Endothelial cell of umbilical vein (primary cell): Measurements from ENCODE around the gene KCNQ2. TPM values are rescaled to one million over a fixed set of nuclear protein-coding genes. Genes with fewer than 3 reads are reported as not detected.

Experiments used
- BruUV-seq: library from RNA; stranded (reverse); fragments of 400-500 nt; replicated peaks from 2 replicates; lab custom pipeline; 2021; lab: Mats Ljungman, UMichigan
- CTCF ChIA-PET: fragments of 300-600, 350-600 bp; sonication (Branson Sonifier 250); formaldehyde crosslinking; loops from one replicate; lab custom pipeline; 2021; ENCODE audit warnings: antibody characterized with exemption, inconsistent platforms; lab: Charles Lee
- POLR2A ChIA-PET: fragments of 300-600, 350-600 bp; sonication (Branson Sonifier 250); formaldehyde crosslinking; loops from one replicate; lab custom pipeline; 2021; ENCODE audit warnings: antibody characterized with exemption, inconsistent platforms; lab: Charles Lee
- DNase-seq: peaks from one replicate; pipeline ENCODE4 v3.0.0-alpha.2; 2011; ENCODE audit warnings: low read depth, low spot score
- FAIRE-seq: peaks from 2 replicates; lab custom pipeline; 2011; peaks lifted over from hg19 to GRCh38; lab: Jason Lieb, UNC
- H2AFZ ChIP-seq: 2 replicates; pipeline ENCODE4 v1.6.0; 2012; ENCODE audit warnings: low read depth, low read length, control low read depth, inconsistent platforms
- H3K27ac ChIP-seq: 2 replicates; pipeline ENCODE4 v1.5.1; 2011; ENCODE audit warnings: low read depth, mild to moderate bottlenecking, control low read depth, low read length, moderate library complexity; ENCODE audit not compliant: insufficient read depth
- H3K27me3 ChIP-seq, 2 experiments: 2 replicates each; pipeline versions ENCODE4 v1.6.0 to v1.6.1; 2011; ENCODE audit warnings: low read length in 2 of 2, mixed read lengths in 1 of 2; ENCODE audit not compliant: control insufficient read depth in 2 of 2, insufficient read depth in 2 of 2
- H3K36me3 ChIP-seq, 2 experiments: 2 replicates in 1 of 2; 3 replicates in 1 of 2; pipeline ENCODE4 v1.5.1; 2011; ENCODE audit warnings: low read length in 2 of 2, mild to moderate bottlenecking in 1 of 2, moderate library complexity in 1 of 2; ENCODE audit not compliant: control insufficient read depth in 2 of 2, insufficient read depth in 2 of 2; ENCODE audit errors: extremely low read depth in 1 of 2
- H3K4me1 ChIP-seq: 3 replicates; pipeline ENCODE4 v1.5.1; 2011; ENCODE audit warnings: mild to moderate bottlenecking, low read length; ENCODE audit not compliant: control insufficient read depth, insufficient read depth; ENCODE audit errors: extremely low read depth
- H3K4me2 ChIP-seq: 2 replicates; pipeline ENCODE4 v1.6.1; 2011; ENCODE audit warnings: low read length, control low read depth, mixed read lengths; ENCODE audit not compliant: insufficient read depth
- H3K4me3 ChIP-seq, 3 experiments: fragments of 200-600 bp in 1 of 3; sonication (generic), shearing (Covaris generic) in 1 of 3; replicated peaks in 1 of 3; 2 replicates each; pipeline ENCODE4 v1.5.1; 2011 to 2016; ENCODE audit warnings: control low read depth in 3 of 3, low read length in 3 of 3, mild to moderate bottlenecking in 2 of 3, inconsistent platforms in 1 of 3, low read depth in 1 of 3, moderate library complexity in 1 of 3; ENCODE audit not compliant: insufficient read depth in 1 of 3
- H3K79me2 ChIP-seq: 2 replicates; pipeline ENCODE4 v1.6.0; 2012; ENCODE audit warnings: low read length, inconsistent platforms; ENCODE audit not compliant: control insufficient read depth, insufficient read depth
- H3K9ac ChIP-seq: replicated peaks from 2 replicates; pipeline ENCODE3; 2011; ENCODE audit warnings: low read length, control low read depth; ENCODE audit not compliant: insufficient read depth; ENCODE audit errors: extremely low read depth
- H3K9me1 ChIP-seq: replicated peaks from 3 replicates; pipeline ENCODE4 v1.6.0; 2011; ENCODE audit warnings: mild to moderate bottlenecking, low read length; ENCODE audit not compliant: control insufficient read depth, insufficient read depth; ENCODE audit errors: extremely low read depth
- H3K9me3 ChIP-seq: replicated peaks from 2 replicates; pipeline ENCODE4 v1.5.1; 2012; ENCODE audit warnings: low read length, inconsistent platforms; ENCODE audit not compliant: control insufficient read depth, insufficient read depth
- H4K20me1 ChIP-seq: replicated peaks from 2 replicates; pipeline ENCODE3; 2011; ENCODE audit warnings: mild to moderate bottlenecking, low read length; ENCODE audit not compliant: control insufficient read depth, insufficient read depth; ENCODE audit errors: extremely low read depth
- EZH2 ChIP-seq: IDR thresholded peaks from 2 replicates; pipeline ENCODE4 v1.6.1; 2012; ENCODE audit warnings: borderline replicate concordance, low read depth, mild to moderate bottlenecking, moderate library complexity, low read length, inconsistent platforms; ENCODE audit not compliant: severe bottlenecking
- FOS ChIP-seq: IDR thresholded peaks from 2 replicates; pipeline ENCODE4 v1.6.1; 2011; ENCODE audit warnings: mild to moderate bottlenecking, low read length, moderate library complexity, borderline replicate concordance; ENCODE audit not compliant: insufficient read depth
- GATA2 ChIP-seq: IDR thresholded peaks from 2 replicates; pipeline ENCODE4 v1.7.0; 2011; ENCODE audit warnings: low read depth, mild to moderate bottlenecking, moderate library complexity, mixed read lengths, low read length; ENCODE audit not compliant: insufficient read length, insufficient read depth
- JUN ChIP-seq: IDR thresholded peaks from 2 replicates; pipeline ENCODE4 v1.6.1; 2011; ENCODE audit warnings: borderline replicate concordance, low read depth; ENCODE audit not compliant: insufficient read length, insufficient read depth
- MAX ChIP-seq: IDR thresholded peaks from 2 replicates; pipeline ENCODE4 v1.6.1; 2011; ENCODE audit not compliant: insufficient read depth, insufficient read length
- MYC ChIP-seq: IDR thresholded peaks from one replicate; pipeline ENCODE4 v1.6.1; 2011; ENCODE audit warnings: mild to moderate bottlenecking, low read depth, low read length
- POLR2A ChIP-seq: IDR thresholded peaks from 2 replicates; pipeline ENCODE4 v1.6.1; 2012; ENCODE audit warnings: low read depth, mild to moderate bottlenecking, control low read depth, low read length
- POLR2AphosphoS5 ChIP-seq: IDR thresholded peaks from 2 replicates; pipeline ENCODE4 v1.6.1; 2012; ENCODE audit warnings: low read depth, mild to moderate bottlenecking, control low read depth, low read length, moderate library complexity; ENCODE audit not compliant: insufficient read depth
- dilution Hi-C: fragments of 300-500 bp; cut with MboI; formaldehyde crosslinking; loops from one replicate; pipeline ENCODE4 v1.15.0; 2019; ENCODE audit warnings: low sequenced_read_pairs; ENCODE audit not compliant: extremely low pct_ligation_motif_present
- intact Hi-C: fragments of 100-400 bp; cut with micrococcal nuclease; formaldehyde crosslinking; loops from one replicate; pipeline ENCODE4 v1.10.0; 2022
- polyA plus RNA-seq, 4 experiments: library from polyadenylated mRNA; depleted of rRNA in 3 of 4; stranded (reverse) in 3 of 4; unstranded in 1 of 4; fragments of >200 nt; gene quantifications; 2 replicates each; pipeline versions ENCODE4 v1.2.1 to v1.2.3, GENCODE V29; 2011 to 2012; ENCODE audit warnings: missing spikeins in 1 of 4
- total RNA-seq: library from RNA; stranded (reverse); gene quantifications from 2 replicates; pipeline ENCODE4 v1.2.3, GENCODE V29; 2021
- TF ChIP-seq, protein P1 (sequence below), 2 donors: IDR thresholded peaks; 1 replicate in 1 of 2; 2 replicates in 1 of 2; pipeline ENCODE4 v1.5.1; 2011; ENCODE audit warnings: low read length in 2 of 2, mild to moderate bottlenecking in 2 of 2, moderate library complexity in 2 of 2, control low read depth in 1 of 2, inconsistent platforms in 1 of 2, low read depth in 1 of 2; ENCODE audit not compliant: insufficient read depth in 1 of 2; ENCODE audit errors: extremely low read depth in 1 of 2

KCNQ2 gene
- total and polyA plus RNA-seq, 2 donors (not counting 3 experiments of a cell fraction or from before 2014, with no cell fraction given) = not detected

- CTCF ChIA-PET = interaction anchor here (1.1 to 3.2 kb wide), 3 partner anchors 17 to 35 kb away, joined by 4 to 11 read pairs (median 4); no protein-coding TSS in a partner anchor
- H3K4me3 ChIP-seq = no peak overlapping the region
- no peaks in the 10 kb centered on the region for H3K79me2 ChIP-seq
- H3K9me3 ChIP-seq = no peaks in the 10 kb centered on the region
- DNase-seq (no peak), FAIRE-seq (no peak)
- peaks cover 21 to 23% of the 10 kb centered on the region in 2 experiments for H3K27me3 ChIP-seq
- H2AFZ ChIP-seq = no peak overlapping the region
- H3K27ac ChIP-seq = no peak overlapping the region
- H4K20me1 ChIP-seq = no peaks in the 10 kb centered on the region
- no peak for TF ChIP-seq FOS
- no peak for TF ChIP-seq POLR2AphosphoS5
- TF ChIP-seq MAX = no peak
- TF ChIP-seq, protein P1, sequence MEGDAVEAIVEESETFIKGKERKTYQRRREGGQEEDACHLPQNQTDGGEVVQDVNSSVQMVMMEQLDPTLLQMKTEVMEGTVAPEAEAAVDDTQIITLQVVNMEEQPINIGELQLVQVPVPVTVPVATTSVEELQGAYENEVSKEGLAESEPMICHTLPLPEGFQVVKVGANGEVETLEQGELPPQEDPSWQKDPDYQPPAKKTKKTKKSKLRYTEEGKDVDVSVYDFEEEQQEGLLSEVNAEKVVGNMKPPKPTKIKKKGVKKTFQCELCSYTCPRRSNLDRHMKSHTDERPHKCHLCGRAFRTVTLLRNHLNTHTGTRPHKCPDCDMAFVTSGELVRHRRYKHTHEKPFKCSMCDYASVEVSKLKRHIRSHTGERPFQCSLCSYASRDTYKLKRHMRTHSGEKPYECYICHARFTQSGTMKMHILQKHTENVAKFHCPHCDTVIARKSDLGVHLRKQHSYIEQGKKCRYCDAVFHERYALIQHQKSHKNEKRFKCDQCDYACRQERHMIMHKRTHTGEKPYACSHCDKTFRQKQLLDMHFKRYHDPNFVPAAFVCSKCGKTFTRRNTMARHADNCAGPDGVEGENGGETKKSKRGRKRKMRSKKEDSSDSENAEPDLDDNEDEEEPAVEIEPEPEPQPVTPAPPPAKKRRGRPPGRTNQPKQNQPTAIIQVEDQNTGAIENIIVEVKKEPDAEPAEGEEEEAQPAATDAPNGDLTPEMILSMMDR (IDR thresholded peaks at IDR 0.05; ENCODE audit: extremely low read depth in 1 of 2, insufficient read depth in 1 of 2, low read depth in 1 of 2, low read length in 2 of 2) = no peak
- TF ChIP-seq JUN = no peak
- TF ChIP-seq GATA2 = no peak
- TF ChIP-seq POLR2A = no peak
- TF ChIP-seq MYC = no peak
- TF ChIP-seq EZH2 = no peak
- no peak overlapping the region for H3K9ac ChIP-seq
- H3K9me1 ChIP-seq = no peaks in the 10 kb centered on the region
- no TSS peak for BruUV-seq
- dilution Hi-C loops (no loop called here), intact Hi-C loops (no loop called here)
- POLR2A ChIA-PET = no interaction called here
- no peaks in the 10 kb centered on the region for H3K4me1 ChIP-seq
- no peak overlapping the region for H3K4me2 ChIP-seq
- no peaks in the 10 kb centered on the region for H3K36me3 ChIP-seq
Measured at GRCh38 chr20:63477061-63477616, 4.7 kb upstream of the KCNQ2 start.
